Measurements from ENCODE around the gene HS1BP3. TPM values are rescaled to one million over a fixed set of nuclear protein-coding genes. Genes with fewer than 3 reads are reported as not detected.

The HS1BP3 gene
- polyA plus RNA-seq, 1 experiment = 14.2 TPM

DNA sequence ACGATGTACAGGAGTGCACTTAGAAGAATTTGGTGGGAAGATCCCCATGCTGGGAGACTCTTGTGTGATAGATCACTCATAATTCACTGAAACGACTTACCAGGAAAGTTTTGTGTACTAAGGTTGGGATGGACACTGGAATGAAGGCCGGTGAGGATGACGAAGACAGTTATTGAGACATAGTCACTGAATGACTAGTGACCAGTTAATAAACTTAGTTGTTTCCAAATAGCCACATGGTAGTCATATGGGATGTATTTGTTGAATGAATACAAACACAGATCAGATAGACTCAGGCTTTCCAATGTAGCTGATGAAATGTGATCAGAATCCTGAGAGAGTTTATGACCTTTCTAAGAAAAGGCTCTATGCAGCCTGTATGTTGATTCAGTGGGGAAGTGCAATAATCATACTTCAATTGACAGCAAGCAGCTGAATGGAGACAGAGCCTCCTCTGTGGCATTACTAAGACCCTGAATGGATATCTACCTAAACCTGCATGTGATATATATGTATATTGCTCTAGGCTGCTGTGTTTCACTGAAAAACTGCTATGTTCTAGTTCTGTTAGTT is 36.4 kb upstream of the HS1BP3 start:
- POLR2A ChIA-PET = no interaction called here
- CTCF ChIA-PET = interaction anchor here (1.6 kb wide), 2 partner anchors 9 to 26 kb away, joined by 3 to 4 read pairs; no protein-coding TSS in a partner anchor
- DNase-seq (ENCODE audit: low read depth, low spot score) = no peak

GRCh38 chr2:20684581-20685063 is 33.7 kb upstream of the HS1BP3 start:
- no peaks in the 10 kb centered on the region for H3K9me3 ChIP-seq (ENCODE audit: control insufficient read depth, insufficient read depth, low read length)
- H3K27me3 ChIP-seq (ENCODE audit: control insufficient read depth, insufficient read depth, low read length) = no peaks in the 10 kb centered on the region
- no peak overlapping the region for H3K4me3 ChIP-seq (ENCODE audit: low read depth, low read length)
- H3K27ac ChIP-seq (ENCODE audit: low read depth, low read length) = no peak overlapping the region
- ChIA-PET CTCF (interaction anchor here (0.7 to 1.9 kb wide), 5 partner anchors 23 to 279 kb away, joined by 3 to 8 read pairs (median 6); no protein-coding TSS in a partner anchor), POLR2A (no interaction called here)
- DNase-seq (ENCODE audit: low read depth, low spot score) = no peak
- TF ChIP-seq, protein P1, sequence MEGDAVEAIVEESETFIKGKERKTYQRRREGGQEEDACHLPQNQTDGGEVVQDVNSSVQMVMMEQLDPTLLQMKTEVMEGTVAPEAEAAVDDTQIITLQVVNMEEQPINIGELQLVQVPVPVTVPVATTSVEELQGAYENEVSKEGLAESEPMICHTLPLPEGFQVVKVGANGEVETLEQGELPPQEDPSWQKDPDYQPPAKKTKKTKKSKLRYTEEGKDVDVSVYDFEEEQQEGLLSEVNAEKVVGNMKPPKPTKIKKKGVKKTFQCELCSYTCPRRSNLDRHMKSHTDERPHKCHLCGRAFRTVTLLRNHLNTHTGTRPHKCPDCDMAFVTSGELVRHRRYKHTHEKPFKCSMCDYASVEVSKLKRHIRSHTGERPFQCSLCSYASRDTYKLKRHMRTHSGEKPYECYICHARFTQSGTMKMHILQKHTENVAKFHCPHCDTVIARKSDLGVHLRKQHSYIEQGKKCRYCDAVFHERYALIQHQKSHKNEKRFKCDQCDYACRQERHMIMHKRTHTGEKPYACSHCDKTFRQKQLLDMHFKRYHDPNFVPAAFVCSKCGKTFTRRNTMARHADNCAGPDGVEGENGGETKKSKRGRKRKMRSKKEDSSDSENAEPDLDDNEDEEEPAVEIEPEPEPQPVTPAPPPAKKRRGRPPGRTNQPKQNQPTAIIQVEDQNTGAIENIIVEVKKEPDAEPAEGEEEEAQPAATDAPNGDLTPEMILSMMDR (IDR thresholded peaks at IDR 0.05; ENCODE audit: low read depth, low read length) = no peak

More for the DNA sequence above, 36.4 kb upstream of the HS1BP3 start:
- TF ChIP-seq, protein P1 (IDR thresholded peaks at IDR 0.05; ENCODE audit: low read depth, low read length) = no peak
- Histone ChIP-seq H3K27me3 (ENCODE audit: control insufficient read depth, insufficient read depth, low read length) (no peaks in the 10 kb centered on the region), H3K27ac (ENCODE audit: low read depth, low read length) (no peak overlapping the region), H3K9me3 (ENCODE audit: control insufficient read depth, insufficient read depth, low read length) (no peaks in the 10 kb centered on the region), H3K4me3 (ENCODE audit: low read depth, low read length) (no peak overlapping the region)

DNA sequence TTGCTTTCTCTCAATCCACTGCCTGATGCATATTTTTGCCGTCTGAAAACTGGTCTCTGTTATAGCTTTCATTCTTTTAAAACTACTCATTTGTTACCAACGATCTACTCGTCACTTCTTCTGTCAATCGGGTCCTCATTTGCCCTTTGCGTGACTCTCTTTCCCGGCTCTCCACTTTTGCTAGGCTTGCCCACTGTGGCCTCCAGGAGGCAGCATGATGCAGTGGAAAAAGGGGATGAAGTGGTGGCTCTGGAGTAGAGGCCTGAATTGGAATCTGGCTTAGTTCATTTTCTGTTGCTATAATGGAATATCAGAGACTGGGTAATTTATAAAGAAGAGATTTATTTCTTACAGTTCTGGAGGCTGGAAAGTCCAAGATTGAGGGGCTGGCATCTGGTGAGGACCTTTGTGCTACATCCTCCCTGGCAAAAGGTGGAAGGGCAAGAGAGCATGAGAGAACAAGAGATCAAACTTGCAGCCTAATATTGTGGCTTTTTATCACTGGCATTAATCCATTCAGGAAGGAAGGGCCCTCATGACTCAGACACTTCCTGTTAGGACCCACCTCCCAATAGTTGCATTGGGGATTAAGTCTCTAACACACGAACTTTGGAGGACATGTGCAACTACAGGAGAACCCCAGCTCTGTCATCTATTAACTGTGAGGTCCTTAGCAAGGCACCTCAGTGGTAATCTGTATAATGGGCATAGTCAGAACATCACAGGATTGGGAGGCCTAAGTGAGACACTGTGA is 31.4 kb upstream of the HS1BP3 start:
- no peaks in the 10 kb centered on the region for H3K9me3 ChIP-seq (ENCODE audit: control insufficient read depth, insufficient read depth, low read length)
- TF ChIP-seq, protein P1 (IDR thresholded peaks at IDR 0.05; ENCODE audit: low read depth, low read length) = peak; percentile 71
- ChIA-PET CTCF (interaction anchor here (0.6 to 1.4 kb wide), 9 partner anchors 9 to 281 kb away, joined by 3 to 8 read pairs (median 4); partner anchors contain the start of gene LDAH), POLR2A (no interaction called here)
- H3K27me3 ChIP-seq (ENCODE audit: control insufficient read depth, insufficient read depth, low read length) = no peaks in the 10 kb centered on the region
- H3K27ac ChIP-seq (ENCODE audit: low read depth, low read length) = no peak overlapping the region
- no peak overlapping the region for H3K4me3 ChIP-seq (ENCODE audit: low read depth, low read length)
- no peak for DNase-seq (ENCODE audit: low read depth, low spot score)

GRCh38 chr2:20680744-20681375 is 30.0 kb upstream of the HS1BP3 start:
- H3K9me3 ChIP-seq (ENCODE audit: control insufficient read depth, insufficient read depth, low read length) = no peaks in the 10 kb centered on the region
- ChIA-PET POLR2A (no interaction called here), CTCF (interaction anchor here (1.1 to 1.4 kb wide), 4 partner anchors 8 to 143 kb away, joined by 3 to 5 read pairs (median 4); partner anchors contain the start of gene LDAH)
- no peak overlapping the region for H3K4me3 ChIP-seq (ENCODE audit: low read depth, low read length)
- TF ChIP-seq, protein P1 (IDR thresholded peaks at IDR 0.05; ENCODE audit: low read depth, low read length) = no peak
- peak overlapping the region; percentile 11 for H3K27ac ChIP-seq (ENCODE audit: low read depth, low read length)
- H3K27me3 ChIP-seq (ENCODE audit: control insufficient read depth, insufficient read depth, low read length) = no peaks in the 10 kb centered on the region
- no peak for DNase-seq (ENCODE audit: low read depth, low spot score)
